Renal cortex interstitium (tissue), 11 donors: ENCODE data around the gene PRRG2. TPM values are rescaled to one million over a fixed set of nuclear protein-coding genes. Genes with fewer than 3 reads are reported as not detected.
"Not testable (repeated sequence)": the region's sequence is repeated elsewhere in the genome, so short reads cannot be mapped to it uniquely, and the experiment has no call there.

Source experiments
- DNase-seq, 11 donors: peaks; one replicate each; pipeline ENCODE4 v3.0.0-alpha.2; 2013; ENCODE audit warnings: low read depth in 9 of 11, low spot score in 4 of 11; ENCODE audit errors: extremely low read depth in 1 of 11
- polyA plus RNA-seq, 3 donors: library from polyadenylated mRNA; unstranded; fragments of 120-200 nt; gene quantifications; one replicate each; pipeline ENCODE4 v1.2.1, GENCODE V29; 2013; ENCODE audit not compliant: insufficient read length in 3 of 3

Gene PRRG2
- polyA plus RNA-seq, 3 donors: 5.8 to 6.8 (median 5.9) TPM

DNA sequence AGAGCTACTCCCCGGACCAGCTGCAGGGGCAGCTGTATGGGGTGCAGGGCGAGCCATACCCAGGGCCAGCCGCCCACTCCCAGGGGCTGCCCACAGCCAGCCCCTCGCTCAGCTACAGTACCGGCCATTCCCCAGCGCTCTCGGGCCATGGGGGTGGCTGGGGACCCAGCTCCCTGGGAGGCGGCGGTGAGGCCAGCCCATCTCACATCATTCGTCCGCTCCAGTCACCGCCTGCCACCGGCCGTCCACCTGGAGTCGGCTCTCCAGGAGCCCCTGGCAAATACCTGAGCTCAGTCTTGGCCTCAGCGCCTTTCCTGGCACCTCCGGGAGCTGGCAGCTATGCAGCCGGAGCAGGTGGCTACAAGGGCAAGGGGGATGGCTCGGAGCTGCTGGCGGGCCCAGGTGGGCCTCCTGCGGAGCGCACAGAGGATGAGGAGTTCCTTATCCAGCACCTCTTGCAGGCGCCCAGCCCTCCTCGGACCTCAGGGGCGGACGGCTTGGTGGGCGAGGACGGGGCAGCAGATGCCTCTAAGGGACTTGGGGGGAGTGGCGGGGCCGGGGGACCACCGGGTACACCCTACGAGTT is 14.8 kb downstream of the PRRG2 start:
- DNase-seq: no peak

DNA sequence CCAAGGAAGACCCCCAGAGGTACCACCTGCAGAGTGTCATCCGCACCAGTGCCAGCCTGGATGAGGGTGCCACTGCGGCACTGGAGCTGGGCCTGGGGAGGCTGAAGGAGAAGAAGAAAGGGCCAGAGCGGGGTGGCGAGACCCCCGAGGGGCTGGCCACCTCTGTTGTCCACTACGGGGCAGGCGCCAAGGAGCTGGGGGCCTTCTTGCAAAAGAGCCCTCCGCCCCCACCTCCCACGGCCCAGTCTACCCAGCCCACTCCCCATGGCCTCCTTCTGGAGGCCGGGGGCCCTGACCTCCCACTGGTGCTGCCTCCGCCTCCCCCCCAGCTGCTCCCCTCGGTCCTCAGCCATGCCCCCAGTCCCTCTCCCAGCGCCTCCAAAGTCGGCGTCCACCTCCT is 15.3 kb downstream of the PRRG2 start:
- DNase-seq: no peak

DNA sequence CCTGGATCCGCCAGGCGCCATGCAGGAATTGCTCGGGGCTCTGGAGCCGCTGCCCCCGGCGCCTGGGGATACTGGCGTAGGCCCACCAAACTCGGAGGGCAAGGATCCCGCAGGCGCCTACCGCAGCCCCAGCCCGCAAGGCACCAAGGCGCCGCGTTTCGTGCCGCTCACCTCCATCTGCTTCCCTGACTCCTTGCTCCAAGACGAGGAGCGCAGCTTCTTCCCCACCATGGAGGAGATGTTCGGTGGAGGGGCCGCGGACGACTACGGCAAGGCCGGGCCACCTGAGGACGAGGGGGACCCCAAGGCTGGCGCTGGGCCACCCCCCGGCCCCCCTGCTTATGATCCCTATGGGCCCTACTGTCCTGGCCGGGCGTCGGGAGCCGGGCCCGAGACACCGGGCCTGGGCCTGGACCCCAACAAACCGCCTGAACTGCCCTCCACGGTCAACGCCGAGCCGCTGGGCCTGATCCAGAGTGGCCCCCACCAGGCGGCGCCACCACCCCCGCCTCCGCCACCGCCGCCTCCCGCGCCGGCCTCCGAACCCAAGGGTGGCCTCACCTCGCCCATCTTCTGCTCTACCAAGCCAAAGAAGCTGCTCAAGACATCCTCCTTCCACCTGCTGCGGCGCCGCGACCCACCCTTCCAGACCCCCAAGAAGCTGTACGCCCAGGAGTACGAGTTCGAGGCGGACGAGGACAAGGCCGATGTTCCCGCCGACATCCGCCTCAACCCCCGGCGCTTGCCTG is 16.0 kb downstream of the PRRG2 start:
- DNase-seq: no peak

DNA sequence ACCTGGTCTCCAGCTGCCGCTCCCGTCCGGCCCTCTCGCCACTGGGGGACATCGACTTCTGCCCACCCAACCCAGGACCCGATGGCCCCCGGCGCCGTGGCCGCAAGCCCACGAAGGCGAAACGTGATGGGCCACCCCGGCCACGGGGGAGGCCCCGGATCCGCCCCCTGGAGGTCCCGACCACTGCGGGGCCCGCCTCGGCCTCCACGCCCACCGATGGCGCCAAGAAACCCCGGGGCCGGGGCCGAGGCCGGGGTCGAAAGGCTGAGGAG is 16.5 kb downstream of the PRRG2 start:
- DNase-seq: no peak

DNA sequence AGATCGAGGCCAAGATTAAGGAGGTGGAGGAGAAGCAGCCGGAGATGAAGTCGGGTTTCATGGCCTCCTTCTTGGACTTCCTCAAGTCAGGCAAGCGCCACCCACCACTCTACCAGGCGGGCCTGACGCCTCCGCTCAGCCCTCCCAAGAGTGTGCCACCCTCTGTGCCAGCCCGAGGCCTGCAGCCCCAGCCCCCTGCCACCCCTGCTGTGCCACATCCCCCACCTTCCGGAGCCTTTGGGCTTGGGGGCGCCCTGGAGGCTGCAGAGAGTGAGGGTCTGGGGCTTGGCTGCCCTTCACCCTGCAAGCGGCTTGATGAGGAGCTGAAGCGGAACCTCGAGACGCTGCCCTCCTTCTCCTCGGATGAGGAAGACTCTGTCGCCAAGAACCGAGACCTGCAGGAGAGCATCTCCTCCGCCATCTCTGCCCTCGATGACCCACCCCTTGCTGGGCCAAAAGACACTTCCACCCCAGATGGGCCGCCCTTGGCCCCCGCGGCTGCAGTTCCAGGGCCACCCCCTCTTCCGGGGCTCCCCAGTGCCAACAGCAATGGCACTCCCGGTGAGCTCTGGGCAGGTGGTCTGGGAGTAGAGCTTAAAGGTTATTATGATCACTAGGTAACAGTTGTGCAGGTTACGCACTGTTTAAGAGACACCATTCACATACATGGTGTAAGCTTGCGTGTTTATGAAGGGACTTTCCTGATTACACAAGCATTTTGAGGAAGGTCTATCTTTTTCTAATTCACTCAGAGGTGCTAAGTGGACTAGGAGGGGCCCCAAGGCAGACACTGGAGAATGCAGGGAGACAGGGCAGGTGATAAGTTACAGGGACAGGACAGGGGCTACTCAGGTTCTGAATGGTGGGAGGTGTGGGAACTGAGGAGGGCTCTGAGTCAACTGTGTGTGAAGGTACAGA is 18.5 kb downstream of the PRRG2 start:
- DNase-seq: no peak

DNA sequence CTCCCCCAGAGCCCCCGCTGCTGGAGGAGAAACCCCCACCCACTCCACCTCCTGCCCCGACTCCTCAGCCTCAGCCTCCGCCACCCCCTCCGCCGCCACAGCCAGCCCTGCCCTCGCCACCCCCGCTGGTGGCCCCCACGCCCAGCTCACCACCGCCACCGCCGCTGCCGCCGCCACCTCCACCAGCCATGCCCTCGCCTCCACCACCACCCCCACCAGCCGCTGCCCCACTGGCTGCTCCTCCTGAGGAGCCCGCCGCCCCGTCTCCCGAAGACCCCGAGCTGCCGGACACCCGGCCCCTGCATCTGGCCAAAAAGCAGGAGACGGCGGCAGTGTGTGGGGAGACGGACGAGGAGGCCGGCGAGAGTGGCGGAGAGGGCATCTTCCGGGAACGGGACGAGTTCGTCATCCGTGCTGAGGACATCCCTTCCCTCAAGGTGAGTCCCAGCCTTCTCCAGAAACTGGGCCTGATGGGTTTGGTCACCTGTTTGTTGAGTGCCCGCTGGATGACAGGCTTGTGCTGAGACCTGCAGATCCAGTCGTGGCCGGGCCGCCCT is 20.4 kb downstream of the PRRG2 start:
- DNase-seq: no peak

DNA sequence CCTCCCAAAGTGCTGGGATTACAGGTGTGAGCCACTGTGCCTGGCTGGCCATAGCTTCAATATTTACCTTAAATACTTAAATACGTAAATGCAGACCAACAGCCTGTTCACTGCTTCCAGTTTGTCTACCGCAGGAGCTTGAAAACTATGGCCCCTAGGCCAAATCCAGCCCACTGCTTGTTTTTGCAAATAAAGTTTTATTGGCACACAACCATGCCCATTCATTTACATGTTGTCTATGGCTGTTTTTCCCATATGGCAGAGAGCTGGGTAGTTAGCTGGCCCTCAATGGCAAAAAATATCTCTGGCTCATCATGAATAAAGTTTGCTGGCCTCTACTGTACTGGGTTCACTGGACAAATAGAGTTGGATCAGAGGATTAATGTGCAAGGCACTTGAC is 21.7 kb downstream of the PRRG2 start:
- no peak for DNase-seq

DNA sequence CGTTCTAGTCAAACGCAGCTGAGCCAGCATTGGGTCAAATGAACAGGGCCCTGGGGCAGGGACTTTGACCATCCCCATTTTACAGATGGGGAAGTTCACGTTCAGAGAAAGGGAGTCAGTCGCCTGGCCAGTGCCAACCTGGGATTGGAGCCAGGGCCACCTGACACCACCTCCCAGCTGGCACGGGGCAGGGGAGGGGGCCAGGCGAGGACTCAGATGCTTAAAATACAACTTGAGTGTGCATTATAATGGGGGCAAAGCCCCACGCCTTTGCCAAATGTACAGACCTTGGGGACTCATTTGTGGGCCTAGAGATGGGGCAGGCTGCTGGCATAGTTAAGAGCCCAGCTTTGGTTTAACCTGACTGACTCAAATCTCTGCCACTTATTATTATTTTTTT is 24.5 kb downstream of the PRRG2 start:
- DNase-seq: no peak

DNA sequence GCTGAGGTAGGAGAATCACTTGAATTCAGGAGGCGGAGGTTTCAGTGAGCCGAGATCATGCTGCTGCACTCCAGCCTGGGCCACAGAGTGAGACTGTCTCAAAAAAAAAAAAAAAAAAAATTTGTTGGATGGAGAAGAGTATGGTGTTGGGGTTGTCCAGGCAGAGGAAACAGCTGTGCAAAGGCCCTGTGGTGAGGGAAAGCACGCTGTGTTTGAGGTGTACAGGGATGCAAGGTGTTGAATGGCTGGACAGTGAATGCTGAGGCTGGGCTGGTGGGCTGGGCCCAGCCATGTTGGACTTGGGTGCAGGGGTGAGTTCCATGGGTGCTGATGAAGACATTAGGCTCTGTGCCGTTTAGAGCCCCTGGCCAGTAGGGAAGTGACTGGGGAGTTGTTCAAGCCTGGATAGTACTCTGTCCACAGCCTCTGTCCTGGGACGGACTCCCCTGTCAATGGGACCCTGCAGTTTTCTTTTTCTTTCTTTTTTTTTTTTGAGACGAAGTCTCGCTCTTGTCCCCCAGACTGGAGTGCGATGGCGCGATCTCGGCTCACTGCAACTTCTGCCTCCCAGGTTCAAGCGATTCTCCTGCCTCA is 28.5 kb downstream of the PRRG2 start:
- DNase-seq: no peak

DNA sequence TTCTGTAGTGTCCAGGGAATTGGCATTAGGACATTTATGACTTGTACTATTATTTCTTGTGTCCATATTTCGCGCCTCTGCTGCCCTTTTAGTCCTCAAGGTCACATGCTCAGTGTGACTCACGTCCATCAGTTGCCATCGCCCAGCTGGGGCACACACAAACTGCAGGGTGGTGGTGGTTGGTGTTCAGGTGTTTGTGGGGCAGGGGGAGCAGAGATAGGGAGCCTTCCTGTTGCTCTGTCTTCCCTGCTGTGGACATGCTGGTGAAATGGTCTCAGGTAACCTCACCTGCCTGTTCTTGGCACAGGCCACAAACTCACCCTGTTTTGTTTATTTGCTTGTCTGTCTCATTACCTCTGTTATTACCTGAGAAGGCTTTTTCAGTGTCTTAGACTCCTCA is 32.3 kb downstream of the PRRG2 start:
- no peak for DNase-seq

DNA sequence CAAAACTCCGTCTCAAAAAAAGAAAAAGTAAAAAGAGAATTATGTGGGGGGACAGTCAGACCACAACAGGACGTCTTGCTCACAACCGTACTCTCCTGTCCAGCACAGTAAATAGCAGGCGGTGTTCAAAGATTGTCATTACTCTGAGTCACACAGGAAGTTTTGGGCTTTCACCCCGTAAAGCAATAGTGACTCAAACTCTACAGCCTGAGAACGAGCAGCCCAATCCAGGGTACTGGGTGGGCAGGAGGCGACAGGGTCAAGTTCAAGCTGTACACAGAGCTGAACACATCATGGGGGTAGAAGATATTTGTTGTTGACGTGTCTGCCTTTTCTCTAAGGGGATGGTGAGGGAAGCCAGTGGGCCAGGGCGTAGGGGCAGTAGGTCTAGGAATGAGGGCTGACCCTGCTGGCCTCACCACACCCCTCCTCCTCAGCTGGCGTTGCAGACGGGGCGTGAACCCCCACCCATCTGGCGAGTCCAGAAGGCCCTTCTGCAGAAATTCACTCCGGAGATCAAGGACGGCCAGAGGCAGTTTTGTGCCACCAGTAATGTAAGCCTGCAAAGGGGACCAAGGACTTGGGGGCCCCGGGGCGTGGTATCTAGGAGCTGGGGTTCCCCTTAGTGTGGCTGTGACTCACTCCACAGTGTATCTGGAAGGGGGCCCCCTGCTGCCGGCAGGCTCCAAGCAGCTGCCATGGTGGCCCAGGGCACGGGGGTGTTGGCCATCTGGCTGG is 33.1 kb downstream of the PRRG2 start:
- DNase-seq: no peak

DNA sequence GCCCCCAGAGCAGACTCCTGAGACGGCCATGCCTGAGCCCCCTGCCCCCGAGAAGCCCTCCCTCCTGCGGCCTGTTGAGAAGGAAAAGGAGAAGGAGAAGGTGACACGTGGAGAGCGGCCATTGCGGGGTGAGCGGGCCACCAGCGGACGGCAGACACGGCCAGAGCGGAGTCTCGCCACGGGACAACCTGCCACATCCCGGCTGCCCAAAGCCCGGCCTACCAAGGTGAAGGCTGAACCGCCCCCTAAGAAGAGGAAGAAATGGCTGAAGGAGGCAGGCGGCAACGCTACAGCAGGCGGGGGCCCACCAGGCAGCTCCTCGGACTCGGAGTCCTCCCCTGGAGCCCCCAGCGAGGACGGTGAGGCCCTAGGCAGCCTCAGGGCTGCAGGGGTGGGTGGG is 34.7 kb downstream of the PRRG2 start:
- DNase-seq: no peak

DNA sequence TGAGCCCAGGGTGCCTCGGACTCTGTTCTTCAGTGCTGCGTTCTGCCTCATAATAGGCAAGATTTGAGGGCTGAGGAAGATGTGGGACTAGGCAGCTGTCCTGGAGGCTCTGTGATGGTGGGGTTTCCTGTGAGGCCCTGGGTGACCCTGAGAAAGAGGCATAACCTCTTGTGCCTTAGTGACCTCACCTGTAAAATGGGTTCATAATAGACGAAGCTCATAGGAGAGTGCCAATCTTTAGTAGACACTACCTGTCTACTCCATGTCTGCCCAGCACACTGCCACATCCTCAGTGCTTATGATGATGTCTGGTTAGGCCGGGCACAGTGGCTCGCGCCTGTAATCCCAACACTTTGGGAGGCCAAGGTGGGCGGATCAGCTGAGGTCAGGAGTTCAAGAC is 35.4 kb downstream of the PRRG2 start:
- DNase-seq: no peak

DNA sequence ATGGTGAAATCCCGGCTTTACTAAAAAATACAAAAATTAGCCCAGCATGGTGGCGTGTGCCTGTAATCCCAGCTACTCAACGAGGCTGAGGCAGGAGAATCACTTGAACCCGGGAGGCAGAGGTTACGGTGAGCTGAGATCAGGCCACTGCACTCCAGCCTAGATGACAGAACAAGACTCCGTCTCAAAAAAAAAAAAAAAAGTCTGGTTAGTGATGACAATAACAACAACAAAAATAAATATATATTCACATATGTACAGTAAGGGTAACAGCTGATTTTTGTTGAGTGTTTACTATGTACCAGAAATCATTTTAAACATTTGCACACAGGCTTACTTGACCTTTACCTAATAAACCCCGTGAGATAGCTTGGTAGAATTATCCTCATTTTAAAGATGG is 35.8 kb downstream of the PRRG2 start:
- DNase-seq: no peak

DNA sequence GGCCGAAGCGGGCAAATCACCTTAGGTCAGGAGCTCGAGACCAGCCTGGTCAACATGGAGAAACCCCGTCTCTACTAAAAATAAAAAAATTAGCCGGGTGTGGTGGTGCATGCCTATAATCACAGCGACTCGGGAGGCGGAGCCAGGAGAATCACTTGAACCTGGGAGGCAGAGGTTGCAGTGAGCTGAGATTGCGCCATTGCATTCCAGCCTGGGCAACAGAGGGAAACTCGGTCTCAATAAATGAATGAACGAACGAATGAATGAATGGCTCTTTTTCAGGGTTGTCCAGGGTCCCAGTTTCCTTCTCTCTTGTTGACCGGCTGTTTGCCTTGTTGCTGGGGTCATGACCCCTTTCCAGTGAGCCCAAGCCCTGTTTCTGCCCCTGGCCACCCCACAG is 36.7 kb downstream of the PRRG2 start:
- DNase-seq: not testable (repeated sequence)

DNA sequence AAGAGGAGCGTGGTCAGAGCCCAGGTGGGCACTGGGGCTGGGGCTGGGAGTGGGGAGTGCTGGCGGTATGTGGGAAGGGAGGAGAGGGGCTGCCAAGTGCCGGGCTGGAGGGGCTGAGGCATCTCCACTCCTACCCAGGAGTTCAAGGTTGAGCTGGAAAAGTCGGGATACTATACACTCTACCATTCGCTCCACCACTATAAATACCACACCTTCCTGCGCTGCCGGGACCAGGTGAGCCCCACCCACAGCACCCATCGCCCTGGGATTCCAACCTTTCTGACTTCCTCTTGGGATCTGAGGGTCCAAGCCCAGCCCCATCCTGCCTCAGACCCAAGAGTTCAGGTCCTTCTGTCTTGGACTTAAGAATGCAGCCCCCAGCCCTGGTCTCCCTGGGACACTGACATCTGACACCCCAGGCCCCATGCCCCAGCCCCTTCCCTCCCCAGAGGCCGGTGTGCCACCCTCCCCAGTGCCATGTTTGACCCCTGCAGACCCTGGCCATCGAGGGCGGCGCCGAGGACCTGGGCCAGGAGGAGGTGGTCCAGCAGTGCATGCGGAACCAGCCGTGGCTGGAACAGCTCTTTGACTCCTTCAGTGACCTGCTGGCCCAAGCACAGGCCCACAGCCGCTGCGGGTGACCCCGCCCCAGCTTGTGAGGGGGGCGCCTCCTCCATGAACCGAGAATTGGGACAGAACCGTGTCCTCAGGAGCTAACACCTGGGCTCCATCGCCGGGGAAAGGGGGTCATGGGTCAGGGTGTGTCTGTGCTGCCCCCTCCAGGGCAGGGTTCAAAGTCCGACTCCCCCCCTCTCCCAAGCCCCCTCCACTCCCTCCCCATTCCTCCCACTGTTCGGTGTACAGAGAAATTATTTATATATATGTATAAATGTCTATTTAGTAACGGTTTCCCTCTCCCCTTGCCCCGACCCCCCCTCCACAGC is 44.1 kb downstream of the PRRG2 start:
- DNase-seq: no peak

DNA sequence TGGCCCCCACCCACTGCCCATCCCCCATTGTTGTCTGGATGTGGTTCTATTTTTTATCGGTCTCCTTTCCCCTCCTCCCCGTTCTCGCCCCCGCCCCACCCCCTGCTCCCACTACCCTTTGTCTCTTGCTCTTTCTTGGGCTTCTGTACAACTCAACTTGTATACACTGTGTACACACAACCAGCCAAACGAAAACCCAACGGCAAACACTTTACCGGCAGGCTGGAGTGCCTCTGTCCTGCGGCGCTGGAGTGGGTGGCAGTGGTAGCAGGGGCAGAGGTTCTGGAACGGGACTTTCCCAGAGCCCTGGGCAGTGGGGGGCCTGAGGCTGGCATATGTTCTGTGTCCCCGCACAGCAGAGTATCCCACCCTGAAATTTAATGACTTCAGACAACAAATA is 45.1 kb downstream of the PRRG2 start:
- DNase-seq: no peak

DNA sequence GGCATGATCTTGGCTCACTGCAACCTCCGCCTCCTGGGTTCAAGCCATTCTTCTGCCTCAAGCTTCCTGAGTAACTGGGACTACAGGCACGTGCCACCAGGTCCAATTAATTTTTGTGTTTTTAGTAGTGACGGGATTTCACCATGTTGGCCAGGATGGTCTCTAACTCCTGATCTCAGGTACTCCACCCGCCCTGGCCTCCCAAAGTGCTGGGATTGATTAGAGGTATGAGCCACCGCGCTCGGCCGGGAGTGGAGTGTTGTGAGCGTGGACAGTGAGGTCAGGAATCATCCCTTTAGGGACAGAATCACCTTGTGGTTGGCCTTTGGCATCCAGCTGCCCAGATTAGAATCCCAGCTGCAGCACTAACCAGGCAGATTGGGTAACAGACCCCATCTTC is 48.5 kb downstream of the PRRG2 start:
- DNase-seq: no peak
